Activated CD8-positive, alpha-beta T cell treated with anti-CD3 and anti-CD28 coated beads for 36 hours (primary cell): ENCODE data around the gene CLSTN2. TPM values are rescaled to one million over a fixed set of nuclear protein-coding genes. Genes with fewer than 3 reads are reported as not detected.

Source experiments
- ATAC-seq: fragments of 200-7000 bp; cut with Tn5 transposase; one replicate; pipeline ENCODE4 v1.10.0; 2021; ENCODE audit warnings: mild to moderate bottlenecking, moderate library complexity
- CTCF ChIA-PET: fragments of 350-600 bp; sonication (Branson Sonifier 250); formaldehyde crosslinking; loops from one replicate; lab custom pipeline; 2021; ENCODE audit warnings: antibody characterized with exemption; lab: Charles Lee
- POLR2A ChIA-PET: fragments of 350-600 bp; sonication (Branson Sonifier 250); formaldehyde crosslinking; loops from one replicate; lab custom pipeline; 2021; ENCODE audit warnings: antibody characterized with exemption; lab: Charles Lee
- DNase-seq: peaks from one replicate; pipeline ENCODE4 v3.0.0-alpha.2; 2020
- H3K27ac Mint-ChIP-seq: one replicate; pipeline ENCODE4 v1.8.0; 2021; ENCODE audit warnings: mild to moderate bottlenecking, mixed read lengths
- H3K27me3 Mint-ChIP-seq: one replicate; pipeline ENCODE4 v1.8.0; 2021; ENCODE audit warnings: mixed read lengths
- H3K36me3 Mint-ChIP-seq: one replicate; pipeline ENCODE4 v1.8.0; 2021; ENCODE audit warnings: low read depth, mixed read lengths
- H3K4me1 Mint-ChIP-seq: one replicate; pipeline ENCODE4 v1.8.0; 2021; ENCODE audit warnings: low read depth, mixed read lengths
- H3K4me3 Mint-ChIP-seq: one replicate; pipeline ENCODE4 v1.8.0; 2021; ENCODE audit warnings: mild to moderate bottlenecking, moderate library complexity, mixed read lengths
- H3K9me3 Mint-ChIP-seq: one replicate; pipeline ENCODE4 v1.8.0; 2021; ENCODE audit warnings: mixed read lengths
- CTCF ChIP-seq: fragments of 200-600 bp; IDR thresholded peaks from one replicate; pipeline ENCODE4 v1.8.0; 2022; ENCODE audit warnings: antibody characterized with exemption, mild to moderate bottlenecking
- intact Hi-C: fragments of 100-400 bp; cut with micrococcal nuclease; formaldehyde crosslinking; loops from one replicate; pipeline ENCODE4 v1.10.0; 2022
- total RNA-seq, 2 experiments: library from RNA; stranded (reverse); gene quantifications; one replicate each; pipeline ENCODE4 v1.2.3, GENCODE V29; 2021

The CLSTN2 gene
- total RNA-seq, 2 experiments from 2014 or later: not detected

- POLR2A ChIA-PET: interaction anchor here (0.5 kb wide), 1 partner anchor 627 kb away, joined by 3 read pairs; no protein-coding TSS in a partner anchor
Measured at GRCh38 chr3:140399871-140400270, 464.9 kb downstream of the CLSTN2 start.

GRCh38 chr3:140403079-140403478 is 468.1 kb downstream of the CLSTN2 start:
- peaks cover 13% of the 10 kb centered on the region for H3K27me3 Mint-ChIP-seq
- TF ChIP-seq CTCF: no peak
- CTCF ChIA-PET: no interaction called here
- H3K4me3 Mint-ChIP-seq: no peak overlapping the region
- no peak overlapping the region for H3K27ac Mint-ChIP-seq
- intact Hi-C loops: no loop called here
- DNase-seq: no peak
- H3K4me1 Mint-ChIP-seq: no peaks in the 10 kb centered on the region
- no peaks in the 10 kb centered on the region for H3K9me3 Mint-ChIP-seq
- H3K36me3 Mint-ChIP-seq: no peaks in the 10 kb centered on the region
- POLR2A ChIA-PET: interaction anchor here (0.8 kb wide), 1 partner anchor 12 kb away, joined by 3 read pairs; no protein-coding TSS in a partner anchor
- ATAC-seq: no peak

More at GRCh38 chr3:140399871-140400270, 464.9 kb downstream of the CLSTN2 start:
- no peak for DNase-seq
- no peak for ATAC-seq
- peaks cover 8% of the 10 kb centered on the region for H3K27me3 Mint-ChIP-seq
- no peaks in the 10 kb centered on the region for H3K36me3 Mint-ChIP-seq
- intact Hi-C loops: no loop called here
- CTCF ChIA-PET: interaction anchor here (1.0 kb wide), 1 partner anchor 197 kb away, joined by 3 read pairs; no protein-coding TSS in a partner anchor
- H3K4me3 Mint-ChIP-seq: no peak overlapping the region
- no peaks in the 10 kb centered on the region for H3K9me3 Mint-ChIP-seq
- TF ChIP-seq CTCF: no peak
- H3K4me1 Mint-ChIP-seq: no peaks in the 10 kb centered on the region
- H3K27ac Mint-ChIP-seq: no peak overlapping the region

- POLR2A ChIA-PET: no interaction called here
- intact Hi-C loops: no loop called here
- CTCF ChIA-PET: no interaction called here
- DNase-seq: no peak
- Mint-ChIP-seq H3K27me3 (peaks cover 13% of the 10 kb centered on the region), H3K4me3 (no peak overlapping the region), H3K36me3 (no peaks in the 10 kb centered on the region), H3K4me1 (no peaks in the 10 kb centered on the region), H3K27ac (no peak overlapping the region), H3K9me3 (no peaks in the 10 kb centered on the region)
- ATAC-seq: no peak
- TF ChIP-seq CTCF: no peak
Measured at GRCh38 chr3:140403608-140404007, 468.6 kb downstream of the CLSTN2 start.

- Mint-ChIP-seq H3K4me3 (no peak overlapping the region), H3K4me1 (no peaks in the 10 kb centered on the region), H3K27me3 (peaks cover 11% of the 10 kb centered on the region), H3K36me3 (no peaks in the 10 kb centered on the region), H3K27ac (no peak overlapping the region), H3K9me3 (peaks cover 8% of the 10 kb centered on the region)
- TF ChIP-seq CTCF: no peak
- ChIA-PET POLR2A (no interaction called here), CTCF (no interaction called here)
- no peak for DNase-seq
- no peak for ATAC-seq
- intact Hi-C loops: no loop called here
Measured at GRCh38 chr3:140406655-140407054, 471.7 kb downstream of the CLSTN2 start.

GRCh38 chr3:140408252-140408651 is 473.3 kb downstream of the CLSTN2 start:
- Mint-ChIP-seq H3K4me1 (no peaks in the 10 kb centered on the region), H3K4me3 (no peak overlapping the region), H3K9me3 (peaks cover 8% of the 10 kb centered on the region), H3K27ac (no peak overlapping the region), H3K36me3 (no peaks in the 10 kb centered on the region), H3K27me3 (peaks cover 11% of the 10 kb centered on the region)
- CTCF ChIA-PET: no interaction called here
- no peak for TF ChIP-seq CTCF
- POLR2A ChIA-PET: no interaction called here
- ATAC-seq (no peak), DNase-seq (no peak)
- intact Hi-C loops: no loop called here
